Epidermal melanocyte (primary cell): ENCODE measurements around the gene ATP2B3.
"Not testable (repeated sequence)": the region's sequence is repeated elsewhere in the genome, so short reads cannot be mapped to it uniquely, and the experiment has no call there.

Source experiments
- DNase-seq: peaks from one replicate; pipeline ENCODE4 v3.0.0; 2011; ENCODE audit warnings: low spot score; ENCODE audit not compliant: insufficient read length

Gene ATP2B3

GRCh38 chrX:153593811-153594500 lies 76.5 kb downstream of the ATP2B3 start:
- no peak for DNase-seq

- no peak for DNase-seq
Observed at GRCh38 chrX:153595387-153595786, 77.9 kb downstream of the ATP2B3 start.

- DNase-seq, result no peak
Observed at GRCh38 chrX:153595859-153596857, 78.7 kb downstream of the ATP2B3 start.

GRCh38 chrX:153596981-153597750 lies 79.7 kb downstream of the ATP2B3 start:
- no peak for DNase-seq

- DNase-seq, result no peak
Observed at GRCh38 chrX:153598541-153599191, 81.2 kb downstream of the ATP2B3 start, which contains the start of gene CCNQ. CCNQ (minus strand) TSS chrX:153599139; CDS start chrX:153599073, 66 bp downstream.

- DNase-seq, result peak; percentile 65
Observed at GRCh38 chrX:153599192-153600031, 82.0 kb downstream of the ATP2B3 start.

GRCh38 chrX:153600032-153600373 lies 82.6 kb downstream of the ATP2B3 start:
- no peak for DNase-seq

- no peak for DNase-seq
Observed at GRCh38 chrX:153600921-153601320, 83.5 kb downstream of the ATP2B3 start.

- DNase-seq, result no peak
Observed at GRCh38 chrX:153601511-153602110, 84.2 kb downstream of the ATP2B3 start.

- DNase-seq, result no peak
Observed at GRCh38 chrX:153602601-153603000, 85.2 kb downstream of the ATP2B3 start.

- DNase-seq, result no peak
Observed at GRCh38 chrX:153603131-153603656, 85.8 kb downstream of the ATP2B3 start.

GRCh38 chrX:153604666-153605380 lies 87.4 kb downstream of the ATP2B3 start:
- DNase-seq, result not testable (repeated sequence)

- DNase-seq, result no peak
Observed at GRCh38 chrX:153606503-153606902, 89.1 kb downstream of the ATP2B3 start.

GRCh38 chrX:153608376-153608775 lies 90.9 kb downstream of the ATP2B3 start:
- DNase-seq, result no peak

- DNase-seq, result no peak
Observed at GRCh38 chrX:153608806-153609205, 91.4 kb downstream of the ATP2B3 start.

- DNase-seq, result no peak
Observed at GRCh38 chrX:153609917-153610835, 92.7 kb downstream of the ATP2B3 start.

GRCh38 chrX:153610836-153611213 lies 93.4 kb downstream of the ATP2B3 start:
- DNase-seq, result no peak
